PFSK-1 (cell line): Measurements from ENCODE around the gene MYF5.

Source experiments
- FOXP2 ChIP-seq: optimal IDR thresholded peaks from 2 replicates; pipeline ENCODE3; 2011; ENCODE audit warnings: borderline replicate concordance, control low read depth, inconsistent platforms; ENCODE audit not compliant: insufficient read depth; ENCODE audit errors: extremely low read length, extremely low read depth
- POLR2AphosphoS5 ChIP-seq: IDR thresholded peaks from 2 replicates; pipeline ENCODE4 v1.6.1; 2012; ENCODE audit warnings: low read depth, mild to moderate bottlenecking, control low read depth, low read length, moderate library complexity
- SIN3A ChIP-seq: IDR thresholded peaks from 2 replicates; pipeline ENCODE4 v1.6.1; 2012; ENCODE audit warnings: mild to moderate bottlenecking, low read length, moderate library complexity, borderline replicate concordance; ENCODE audit not compliant: insufficient read depth
- TAF1 ChIP-seq: IDR thresholded peaks from 2 replicates; pipeline ENCODE4 v1.6.1; 2012; ENCODE audit warnings: low read length, control low read depth, borderline replicate concordance; ENCODE audit not compliant: insufficient read depth
- TF ChIP-seq, protein P1 (sequence below), 2 experiments: IDR thresholded peaks; 2 replicates each; pipeline versions ENCODE4 v1.6.1 to v1.8.0; 2011 to 2012; ENCODE audit warnings: low read depth in 2 of 2, low read length in 2 of 2, control low read depth in 1 of 2, inconsistent platforms in 1 of 2, mild to moderate bottlenecking in 1 of 2, moderate library complexity in 1 of 2; ENCODE audit not compliant: insufficient read depth in 1 of 2

Gene MYF5

DNA sequence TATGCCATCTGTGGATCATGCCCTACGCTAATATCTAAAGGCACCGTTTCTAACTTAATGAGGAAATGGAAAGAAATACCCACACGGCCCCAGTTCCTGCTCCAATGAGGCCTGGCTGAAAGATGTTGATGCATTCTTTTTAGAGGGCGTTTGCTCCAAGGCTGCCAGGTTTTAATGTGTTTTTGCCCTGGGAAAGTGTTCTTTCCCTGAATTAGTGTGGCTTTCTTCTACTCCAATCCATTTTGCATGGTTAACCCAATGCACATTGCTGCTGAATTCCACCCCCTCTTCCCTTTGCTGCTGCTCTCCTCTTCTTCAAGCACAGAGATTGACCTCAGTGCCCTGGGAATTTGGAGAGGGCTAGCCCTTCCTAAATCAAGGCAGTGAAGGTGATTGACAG lies 1.1 kb downstream of the MYF5 start:
- TF ChIP-seq, protein P1, sequence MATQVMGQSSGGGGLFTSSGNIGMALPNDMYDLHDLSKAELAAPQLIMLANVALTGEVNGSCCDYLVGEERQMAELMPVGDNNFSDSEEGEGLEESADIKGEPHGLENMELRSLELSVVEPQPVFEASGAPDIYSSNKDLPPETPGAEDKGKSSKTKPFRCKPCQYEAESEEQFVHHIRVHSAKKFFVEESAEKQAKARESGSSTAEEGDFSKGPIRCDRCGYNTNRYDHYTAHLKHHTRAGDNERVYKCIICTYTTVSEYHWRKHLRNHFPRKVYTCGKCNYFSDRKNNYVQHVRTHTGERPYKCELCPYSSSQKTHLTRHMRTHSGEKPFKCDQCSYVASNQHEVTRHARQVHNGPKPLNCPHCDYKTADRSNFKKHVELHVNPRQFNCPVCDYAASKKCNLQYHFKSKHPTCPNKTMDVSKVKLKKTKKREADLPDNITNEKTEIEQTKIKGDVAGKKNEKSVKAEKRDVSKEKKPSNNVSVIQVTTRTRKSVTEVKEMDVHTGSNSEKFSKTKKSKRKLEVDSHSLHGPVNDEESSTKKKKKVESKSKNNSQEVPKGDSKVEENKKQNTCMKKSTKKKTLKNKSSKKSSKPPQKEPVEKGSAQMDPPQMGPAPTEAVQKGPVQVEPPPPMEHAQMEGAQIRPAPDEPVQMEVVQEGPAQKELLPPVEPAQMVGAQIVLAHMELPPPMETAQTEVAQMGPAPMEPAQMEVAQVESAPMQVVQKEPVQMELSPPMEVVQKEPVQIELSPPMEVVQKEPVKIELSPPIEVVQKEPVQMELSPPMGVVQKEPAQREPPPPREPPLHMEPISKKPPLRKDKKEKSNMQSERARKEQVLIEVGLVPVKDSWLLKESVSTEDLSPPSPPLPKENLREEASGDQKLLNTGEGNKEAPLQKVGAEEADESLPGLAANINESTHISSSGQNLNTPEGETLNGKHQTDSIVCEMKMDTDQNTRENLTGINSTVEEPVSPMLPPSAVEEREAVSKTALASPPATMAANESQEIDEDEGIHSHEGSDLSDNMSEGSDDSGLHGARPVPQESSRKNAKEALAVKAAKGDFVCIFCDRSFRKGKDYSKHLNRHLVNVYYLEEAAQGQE (IDR thresholded peaks at IDR 0.05; ENCODE audit: insufficient read depth in 1 of 2, low read depth in 2 of 2, low read length in 2 of 2) = no peak
- no peak for TF ChIP-seq TAF1
- TF ChIP-seq POLR2AphosphoS5 = no peak
- TF ChIP-seq FOXP2 = no peak
- no peak for TF ChIP-seq SIN3A

DNA sequence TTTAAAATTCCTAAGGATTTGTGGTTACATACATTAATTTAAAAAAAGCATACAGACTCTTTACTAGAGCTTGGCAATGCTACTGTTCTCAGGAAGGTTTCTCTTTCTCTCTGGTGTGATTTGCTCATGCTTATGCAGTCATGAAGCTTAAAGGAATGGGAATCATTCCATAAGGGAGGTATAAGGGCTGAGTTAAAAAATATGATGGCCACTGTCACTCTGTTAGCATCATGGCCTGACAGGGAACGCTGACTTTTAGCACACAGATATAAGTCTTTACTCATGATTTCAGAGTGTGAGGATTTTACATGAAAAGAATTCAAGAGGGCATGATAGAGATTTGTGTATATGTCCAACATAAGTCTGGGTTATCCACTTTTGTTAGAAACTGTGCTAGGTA lies 3.8 kb downstream of the MYF5 start:
- no peak for TF ChIP-seq POLR2AphosphoS5
- no peak for TF ChIP-seq TAF1
- TF ChIP-seq SIN3A = no peak

DNA sequence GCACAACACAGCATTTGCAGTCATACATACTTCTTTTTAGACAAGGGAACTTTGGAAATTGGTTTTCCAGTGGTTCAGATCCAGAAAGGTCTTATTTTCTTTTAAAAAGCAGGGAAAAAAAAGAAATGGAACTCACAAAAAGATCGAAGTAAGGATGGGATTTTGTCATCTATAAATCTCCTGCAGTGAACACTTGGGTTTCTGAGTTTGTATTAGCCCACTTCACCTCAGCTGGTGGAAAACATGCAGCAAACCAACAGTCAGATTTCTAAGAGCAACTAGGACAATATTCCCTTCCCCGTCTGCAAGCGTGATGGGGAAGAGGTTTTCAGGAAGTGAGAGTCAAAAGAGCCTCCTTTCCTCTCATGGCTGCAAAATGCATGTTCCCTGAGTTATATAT lies 4.6 kb downstream of the MYF5 start:
- TF ChIP-seq POLR2AphosphoS5 (no peak), TAF1 (no peak), FOXP2 (no peak), SIN3A (no peak)
- TF ChIP-seq, protein P1 (IDR thresholded peaks at IDR 0.05; ENCODE audit: insufficient read depth in 1 of 2, low read depth in 2 of 2, low read length in 2 of 2) = no peak

DNA sequence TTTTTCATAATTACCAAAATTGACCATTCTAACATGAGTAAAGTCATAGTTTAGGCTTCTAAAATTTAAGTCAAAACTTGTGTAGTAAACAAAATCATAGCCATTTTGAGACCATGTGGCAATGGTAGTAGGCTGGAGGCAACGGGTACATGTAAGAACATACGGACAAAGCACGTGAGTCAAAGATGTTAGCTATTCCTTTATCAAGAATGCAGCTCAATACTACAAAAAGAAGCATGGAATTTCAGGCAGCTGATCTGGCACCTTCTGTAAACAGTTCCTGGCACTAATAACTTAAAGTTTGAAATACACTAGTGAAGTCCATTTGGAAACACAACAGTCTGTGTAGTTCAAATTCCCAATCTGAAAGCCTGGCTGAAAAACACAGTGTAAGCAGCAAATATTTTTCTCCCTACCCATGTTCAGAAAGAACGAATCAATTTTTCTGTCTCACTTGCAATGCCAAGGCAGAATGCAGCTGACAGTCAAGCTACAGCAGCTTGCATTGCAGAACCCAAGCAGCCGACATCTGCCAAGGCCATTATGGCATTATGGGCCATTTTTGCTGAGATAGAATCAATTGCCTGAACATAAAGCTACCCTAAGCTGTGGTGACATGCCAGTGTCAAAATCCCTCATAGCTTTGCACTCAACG lies 29.3 kb downstream of the MYF5 start:
- TF ChIP-seq, protein P1 (IDR thresholded peaks at IDR 0.05; ENCODE audit: insufficient read depth in 1 of 2, low read depth in 2 of 2, low read length in 2 of 2) = no peak
- TF ChIP-seq TAF1 (no peak), POLR2AphosphoS5 (no peak), SIN3A (no peak), FOXP2 (no peak)

DNA sequence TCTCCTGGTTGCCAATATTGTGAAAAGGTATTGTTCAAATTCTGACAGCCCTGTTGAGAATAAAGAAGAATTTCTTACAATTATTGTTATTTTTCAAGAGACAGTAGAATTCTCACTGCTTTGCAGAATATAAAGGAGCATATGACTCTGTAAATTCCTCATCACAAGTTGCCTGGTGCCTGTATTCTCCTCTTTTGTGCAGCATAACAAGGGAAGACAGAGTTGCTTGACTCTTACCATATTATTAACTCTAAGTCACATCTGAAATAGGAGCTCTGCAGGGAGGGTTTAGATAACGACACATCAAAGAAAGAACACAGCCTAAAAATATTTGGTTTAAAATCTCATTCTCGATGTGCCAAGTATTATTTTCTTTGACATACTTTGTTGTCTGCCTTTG lies 31.1 kb downstream of the MYF5 start:
- TF ChIP-seq FOXP2 = no peak
- TF ChIP-seq, protein P1 (IDR thresholded peaks at IDR 0.05; ENCODE audit: insufficient read depth in 1 of 2, low read depth in 2 of 2, low read length in 2 of 2) = no peak
- no peak for TF ChIP-seq TAF1
- TF ChIP-seq POLR2AphosphoS5 = no peak
- no peak for TF ChIP-seq SIN3A
